NCI-H226 (cell line): ENCODE data around the gene PWP1.

Source experiments
- DNase-seq: peaks from one replicate; pipeline ENCODE4 v3.0.0-alpha.2; 2015

The PWP1 gene

DNA sequence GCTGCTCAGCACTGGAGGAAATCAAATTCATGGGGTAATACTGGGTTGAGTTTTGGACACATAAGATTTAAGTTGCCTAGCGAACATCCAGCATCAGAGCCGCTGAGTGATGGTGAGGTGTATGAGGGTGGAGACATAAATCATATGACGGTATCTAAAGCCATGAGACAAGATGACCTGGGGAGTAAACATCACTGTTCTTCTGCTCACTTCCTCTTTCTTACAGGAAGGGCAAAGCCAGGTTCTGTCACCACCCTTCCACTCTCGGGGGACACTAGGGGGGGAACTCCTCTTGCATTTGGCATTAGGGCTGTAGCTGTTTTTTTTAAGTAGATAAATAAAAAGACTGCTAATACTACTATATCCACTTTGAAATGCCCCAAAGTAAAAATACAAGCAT, 51.3 kb downstream of the PWP1 start:
- no peak for DNase-seq

DNA sequence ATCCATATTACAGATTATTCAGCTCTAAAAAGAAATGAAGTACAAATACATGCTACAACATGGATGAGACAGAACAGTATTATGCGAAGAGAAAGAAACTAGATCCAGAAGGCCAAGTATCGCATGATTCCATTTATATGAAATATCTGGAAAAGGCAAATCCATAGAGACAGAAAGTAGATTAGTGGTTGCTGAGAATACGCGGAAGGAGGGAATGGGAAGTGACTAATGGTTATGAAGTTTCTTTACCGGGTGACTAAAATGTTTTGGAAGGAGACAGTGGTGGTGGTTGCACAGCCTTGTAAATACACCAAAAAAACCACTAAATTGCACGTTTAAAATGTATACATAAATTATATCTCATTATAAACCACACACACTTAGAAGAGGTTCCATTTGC, 62.9 kb downstream of the PWP1 start:
- peak; percentile 65 for DNase-seq

DNA sequence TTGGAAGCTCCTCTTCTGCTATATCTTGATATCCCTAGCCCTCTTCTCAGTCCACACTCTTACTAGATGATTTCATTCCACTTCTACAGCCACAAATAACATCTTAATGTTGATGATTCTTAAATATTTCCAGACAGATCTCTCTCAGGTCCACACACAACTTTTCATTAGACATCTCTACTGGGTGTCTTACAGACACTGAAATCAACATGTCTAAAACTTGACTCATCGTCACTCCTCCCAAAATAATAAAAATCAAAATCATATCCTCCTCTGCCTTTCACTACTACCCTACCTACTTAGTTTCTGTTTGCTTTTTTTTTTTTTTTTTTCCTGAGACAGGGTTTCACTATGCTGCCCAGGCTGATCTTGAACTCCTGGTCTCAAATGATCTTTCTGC, 63.5 kb downstream of the PWP1 start:
- DNase-seq = peak; percentile 46

DNA sequence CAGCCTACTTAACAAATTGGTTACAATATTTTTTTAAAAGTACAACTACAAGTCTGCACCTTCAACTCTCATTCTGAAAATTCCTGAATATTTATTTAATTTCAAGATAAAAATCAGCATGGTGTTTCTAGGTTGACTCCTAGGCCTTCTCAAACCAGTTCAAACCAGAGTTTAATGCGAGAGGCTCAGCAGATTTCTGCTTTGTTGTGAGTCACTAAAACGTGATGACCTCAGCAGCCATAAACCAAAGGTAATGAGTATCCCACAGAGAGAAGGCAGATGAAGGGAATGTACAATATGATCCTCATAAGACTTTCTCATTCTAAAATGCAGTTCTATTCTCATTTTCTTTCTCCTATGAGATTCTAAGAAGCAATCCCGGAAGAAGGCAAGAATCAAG, 73.8 kb downstream of the PWP1 start:
- peak; percentile 82 for DNase-seq

DNA sequence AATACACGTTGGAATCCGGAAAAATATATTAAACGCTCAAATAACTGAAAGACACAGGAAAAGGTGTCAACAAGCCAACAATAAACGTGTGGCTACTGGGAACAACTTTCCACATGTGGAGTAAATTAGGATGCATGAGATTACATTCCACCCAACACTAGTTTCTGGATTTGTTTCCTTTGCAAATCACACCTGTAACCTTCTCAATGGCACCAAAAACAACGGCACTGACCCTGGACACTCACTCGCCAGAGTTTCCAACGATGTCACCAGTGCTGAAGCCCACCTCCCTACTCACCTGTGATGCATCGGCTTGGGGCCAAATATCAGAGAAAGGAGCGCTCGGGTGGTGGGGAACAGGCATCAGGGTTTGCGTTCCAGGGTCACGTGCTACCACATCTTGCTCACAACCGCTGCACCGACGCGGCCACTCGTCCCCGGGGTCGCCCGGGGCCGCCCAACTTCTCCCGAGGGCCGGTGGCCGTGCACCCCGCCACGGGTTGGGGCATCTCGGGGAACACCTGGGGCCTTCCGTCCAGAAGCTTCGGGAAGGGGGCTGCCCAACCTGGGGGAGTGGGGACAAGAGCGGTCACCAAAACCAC, 74.7 kb downstream of the PWP1 start:
- DNase-seq = no peak

DNA sequence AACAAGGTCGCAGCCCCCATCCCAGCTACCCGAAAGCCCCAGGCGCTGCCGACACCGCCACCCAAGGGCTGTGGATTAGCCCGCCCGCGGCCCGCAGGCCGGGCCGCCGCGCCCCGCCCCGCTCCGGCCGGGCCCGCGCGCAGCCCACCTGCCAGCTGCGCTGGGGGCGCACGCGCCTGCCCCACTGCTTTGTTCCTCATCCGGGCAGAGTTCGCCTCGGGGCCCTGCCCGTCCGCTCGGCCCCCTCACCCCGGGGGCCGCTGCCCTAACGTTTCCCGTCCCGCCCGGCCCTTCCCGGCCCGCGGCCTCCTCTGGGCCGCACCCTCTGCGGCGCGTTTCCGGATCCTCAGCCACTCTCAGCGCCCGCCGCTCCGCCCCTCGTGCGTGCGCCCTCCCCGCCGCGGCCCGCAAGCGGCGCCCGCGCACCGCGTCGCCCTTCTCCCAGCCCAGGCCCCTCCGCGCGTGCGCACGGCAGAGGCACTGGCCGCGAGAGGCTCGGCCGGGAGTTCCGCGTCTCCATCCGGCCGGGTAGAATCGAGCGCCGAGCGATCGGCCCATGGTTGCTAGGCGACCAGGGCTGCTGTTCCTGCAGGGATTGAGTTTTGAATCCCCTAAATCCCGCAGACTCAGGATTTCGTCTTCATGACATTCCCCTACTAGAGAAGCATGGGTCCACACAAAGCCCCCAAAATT, 75.4 kb downstream of the PWP1 start, which contains the start of gene PRDM4:
Gene PRDM4, minus strand, starts transcription at position 329 of the 693 bp plus-strand sequence. CDS start 622 bp downstream, outside the sequence.
- DNase-seq = peak; percentile 95

DNA sequence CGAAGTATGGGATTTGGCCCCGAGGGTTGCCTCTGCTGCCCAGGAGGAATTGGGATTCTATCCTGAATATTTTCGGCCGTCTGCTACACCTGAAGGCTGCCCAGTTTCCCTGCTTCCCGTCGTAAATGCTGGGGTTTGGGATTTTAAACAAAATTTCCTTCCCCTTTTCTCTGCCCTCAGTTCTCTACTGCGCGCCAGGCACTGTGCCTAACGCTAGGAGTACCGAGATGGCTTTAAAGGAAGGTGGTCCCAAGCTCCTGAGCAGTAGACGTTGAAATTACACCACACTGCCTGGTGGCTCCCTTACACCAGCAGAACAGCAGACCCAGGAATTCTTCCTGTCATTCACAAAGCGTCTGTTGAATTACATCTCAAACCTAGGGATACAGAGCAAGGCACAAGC, 75.9 kb downstream of the PWP1 start:
- DNase-seq = no peak
